Stimulated activated CD8-positive, alpha-beta memory T cell treated with anti-CD3 and anti-CD28 coated beads, Interleukin-7, amount 100 ng/mL, for 1 hour (primary cell): ENCODE measurements around the gene NT5DC4.
"Not testable (repeated sequence)": the region's sequence is repeated elsewhere in the genome, so short reads cannot be mapped to it uniquely, and the experiment has no call there.

Experiments used
- DNase-seq, 2 donors: peaks; one replicate each; pipeline ENCODE4 v3.0.0-alpha.2; 2020; ENCODE audit warnings: low read depth in 2 of 2

NT5DC4 gene

DNA sequence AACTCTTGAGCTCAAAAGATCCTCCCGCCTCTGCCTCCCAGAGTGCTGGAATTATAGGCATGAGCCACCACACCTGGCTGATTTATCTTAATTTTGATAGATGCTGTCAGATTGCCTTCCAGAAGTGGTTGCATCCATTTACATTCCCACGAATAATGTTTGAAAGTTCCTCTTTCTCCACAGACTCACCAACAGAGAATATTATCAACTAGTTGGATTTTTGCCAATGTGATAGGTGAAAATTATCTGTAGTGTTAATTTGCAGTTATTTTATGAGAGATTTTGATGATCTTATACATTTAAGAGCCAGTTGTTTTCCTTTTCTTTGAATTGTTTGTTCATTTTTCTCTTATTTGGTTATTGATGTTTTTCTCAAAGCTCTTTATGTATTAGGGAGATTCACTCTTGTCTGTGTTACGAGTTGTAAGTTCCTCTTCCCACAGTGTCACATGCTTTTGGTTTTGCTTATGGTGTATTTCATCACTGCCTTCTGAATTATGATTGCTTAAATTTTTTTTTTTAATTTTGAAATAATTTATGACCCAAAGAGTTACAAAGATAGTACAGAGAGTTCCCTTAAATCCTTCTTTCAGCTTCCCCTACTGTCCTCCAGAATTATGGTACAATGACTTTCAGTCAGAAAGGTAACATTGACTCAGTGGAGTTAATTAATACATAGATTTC is 20.7 kb upstream of the NT5DC4 start:
- no peak for DNase-seq

DNA sequence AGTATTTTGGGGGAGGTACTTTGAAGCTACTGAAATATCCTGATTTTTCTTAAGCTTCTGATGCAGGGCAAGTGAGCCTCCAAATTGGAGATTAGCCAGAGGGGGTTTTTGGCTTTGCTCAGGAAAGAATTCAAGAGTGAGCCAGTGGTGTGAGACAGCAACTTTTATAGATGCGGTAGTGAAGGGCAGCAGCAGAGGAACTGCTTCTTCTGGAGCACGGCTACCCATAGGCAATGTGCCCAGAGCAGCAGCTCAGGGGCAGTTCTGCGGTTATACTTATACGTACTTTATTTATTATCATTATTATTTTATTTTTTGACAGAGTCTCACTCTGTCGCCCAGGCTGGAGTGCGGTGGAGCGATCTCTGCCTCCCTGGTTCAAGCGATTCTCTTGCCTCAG is 19.8 kb upstream of the NT5DC4 start:
- no peak for DNase-seq

DNA sequence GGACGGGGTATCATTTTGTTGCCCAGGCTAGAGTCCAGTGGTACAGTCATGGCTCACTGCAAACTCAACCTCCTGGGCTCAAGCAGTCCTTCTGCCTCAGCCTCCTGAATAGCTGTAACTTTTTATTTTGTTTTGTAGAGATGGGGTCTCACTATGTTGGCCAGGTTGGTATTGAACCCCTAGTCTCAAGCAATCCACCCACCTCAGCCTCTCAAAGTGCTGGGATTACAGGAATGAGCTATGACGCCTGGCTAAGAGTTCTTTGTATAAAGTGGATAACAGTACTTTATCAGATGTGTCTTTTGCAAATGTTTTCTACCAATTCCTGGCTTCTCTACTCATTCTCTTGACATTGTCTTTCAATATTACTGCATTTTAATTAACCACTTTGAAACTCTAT is 17.1 kb upstream of the NT5DC4 start:
- DNase-seq, result no peak

DNA sequence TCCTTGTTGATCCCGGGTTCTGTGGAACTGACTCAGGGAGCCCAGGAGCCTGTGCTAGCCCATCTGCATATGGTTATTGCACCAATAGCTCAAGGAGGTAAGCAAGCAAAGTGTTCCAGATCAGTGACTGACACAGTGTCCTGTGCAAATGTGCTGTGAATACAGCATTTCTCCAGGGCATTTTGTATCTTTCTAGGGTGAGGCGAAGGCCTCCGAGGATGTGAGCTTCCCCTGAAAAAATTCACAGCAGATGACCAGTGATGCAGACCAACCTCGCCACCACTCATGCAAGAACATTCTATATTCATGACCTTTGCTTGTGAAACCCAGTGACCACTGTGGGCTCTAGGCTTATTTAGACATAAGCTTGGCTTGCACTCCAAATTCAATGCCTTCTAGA is 15.2 kb upstream of the NT5DC4 start:
- no peak for DNase-seq

DNA sequence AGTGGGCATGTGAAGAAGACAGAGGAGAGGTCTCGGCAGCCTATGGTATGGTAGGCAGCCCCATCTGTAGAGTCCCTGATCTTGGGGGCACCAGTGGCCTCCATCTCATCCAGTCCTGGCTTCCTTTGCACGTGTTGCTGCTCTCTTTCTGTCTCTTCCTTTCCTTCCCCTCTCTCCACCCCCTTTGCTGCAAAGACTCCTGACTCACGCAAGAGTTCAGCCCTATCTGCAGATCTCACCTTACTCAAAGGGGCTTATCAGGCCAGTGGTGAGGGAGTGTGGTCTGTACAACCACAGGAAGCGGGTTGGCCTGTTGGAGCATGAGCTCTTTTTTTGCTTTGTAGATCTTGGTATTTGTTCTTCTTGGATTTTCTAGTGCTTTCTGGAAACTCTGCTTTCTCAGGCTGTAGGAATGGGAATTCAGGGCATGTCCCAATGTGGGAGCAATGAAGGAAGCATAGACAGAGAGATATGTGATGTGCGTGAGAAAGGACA is 14.6 kb upstream of the NT5DC4 start:
- DNase-seq, result peak in 1 of 2 donors; percentile 14

DNA sequence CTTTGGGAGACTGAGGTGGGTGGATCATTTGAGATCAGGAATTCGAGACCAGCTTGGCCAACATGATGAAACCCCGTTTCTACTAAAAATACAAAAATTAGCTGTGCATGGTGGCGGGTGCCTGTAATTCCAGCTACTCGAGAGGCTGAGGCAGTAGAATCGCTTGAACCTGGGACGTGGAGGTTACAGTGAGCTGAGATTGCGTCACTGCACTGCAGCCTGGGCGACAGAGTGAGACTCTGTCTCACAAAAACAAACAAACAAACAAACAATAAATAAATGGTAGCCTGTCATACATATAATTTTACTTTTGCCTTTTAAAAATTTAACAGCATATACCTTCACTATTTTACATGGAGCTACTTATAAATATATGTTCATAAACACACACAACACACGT is 13.9 kb upstream of the NT5DC4 start:
- DNase-seq, result not testable (repeated sequence)

DNA sequence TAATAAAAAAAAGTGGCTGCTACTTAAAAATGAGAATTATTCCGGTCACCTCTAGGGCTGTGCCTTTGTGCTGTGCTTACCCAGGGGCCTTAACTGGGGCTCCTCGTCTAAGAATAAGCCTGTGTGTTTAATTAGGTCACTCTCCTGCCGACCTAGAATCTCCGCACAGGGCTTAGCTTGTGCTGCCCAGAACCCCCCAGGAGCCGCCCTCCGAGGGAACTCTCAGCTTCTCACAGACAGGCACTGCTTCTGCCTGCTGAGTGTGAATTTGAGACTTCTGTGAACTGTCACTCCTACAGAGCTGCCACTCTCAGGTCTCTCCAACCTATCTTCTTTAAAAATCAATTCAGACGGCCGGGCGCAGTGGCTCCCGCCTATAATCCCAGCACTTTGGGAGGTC is 11.9 kb upstream of the NT5DC4 start:
- DNase-seq, result no peak

DNA sequence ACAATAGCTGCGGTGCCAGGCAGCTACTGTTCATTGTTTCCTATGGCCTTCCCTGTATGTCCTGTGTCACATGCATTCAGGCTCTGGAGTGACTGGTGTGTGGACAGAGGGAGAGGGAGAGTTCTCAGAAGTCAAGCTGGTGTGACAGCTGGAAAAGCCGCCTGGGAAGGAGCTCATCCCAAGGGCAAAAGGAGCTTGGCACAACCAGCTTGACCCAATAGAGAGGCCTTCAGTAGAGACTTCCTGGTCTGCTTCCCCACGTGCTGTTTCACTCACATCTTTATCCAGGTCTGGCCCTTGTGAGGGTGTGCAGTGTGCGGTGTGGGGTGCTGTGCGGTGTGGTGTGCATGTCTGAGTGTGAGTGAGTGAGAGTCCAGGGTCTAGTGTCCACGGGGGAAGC is 11.1 kb upstream of the NT5DC4 start:
- no peak for DNase-seq

DNA sequence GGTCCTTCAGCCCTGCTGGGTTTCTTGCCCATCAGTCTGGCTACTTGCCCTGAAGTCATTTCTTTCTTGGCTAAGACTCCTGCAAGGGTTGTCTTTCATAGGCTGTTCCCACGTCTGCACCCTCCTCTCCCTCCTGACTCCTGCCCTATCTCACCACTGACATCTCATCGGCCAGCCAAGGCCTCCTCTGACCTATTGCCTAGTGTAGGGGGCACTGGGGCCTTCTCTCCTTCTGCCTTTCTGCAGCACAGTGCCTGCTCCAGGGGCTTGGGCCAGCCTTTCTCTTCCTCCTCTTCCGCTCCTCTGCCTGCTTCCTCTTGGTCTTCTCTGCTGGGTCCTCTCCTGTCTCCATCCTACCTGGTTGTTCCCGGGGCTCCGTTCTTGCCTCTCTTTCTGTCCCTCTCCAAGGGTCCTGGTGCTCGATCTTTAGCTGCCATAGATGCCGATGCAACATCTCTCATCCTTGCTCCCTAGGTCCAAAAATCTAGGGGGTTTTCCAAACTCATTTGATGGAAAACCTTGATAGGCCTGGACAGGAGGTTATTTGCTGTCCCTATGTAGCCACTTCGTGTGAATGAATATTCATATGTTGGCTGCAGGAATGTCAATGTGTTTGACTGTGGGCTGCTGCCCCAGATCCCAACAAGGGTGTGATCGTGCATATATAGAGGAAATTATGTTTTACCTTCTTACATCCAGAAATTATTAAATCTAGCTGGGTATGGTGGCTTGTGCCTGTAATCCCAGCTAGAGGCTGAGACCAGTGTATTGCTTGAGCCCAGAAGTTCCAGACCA is 9.7 kb upstream of the NT5DC4 start:
- no peak for DNase-seq

DNA sequence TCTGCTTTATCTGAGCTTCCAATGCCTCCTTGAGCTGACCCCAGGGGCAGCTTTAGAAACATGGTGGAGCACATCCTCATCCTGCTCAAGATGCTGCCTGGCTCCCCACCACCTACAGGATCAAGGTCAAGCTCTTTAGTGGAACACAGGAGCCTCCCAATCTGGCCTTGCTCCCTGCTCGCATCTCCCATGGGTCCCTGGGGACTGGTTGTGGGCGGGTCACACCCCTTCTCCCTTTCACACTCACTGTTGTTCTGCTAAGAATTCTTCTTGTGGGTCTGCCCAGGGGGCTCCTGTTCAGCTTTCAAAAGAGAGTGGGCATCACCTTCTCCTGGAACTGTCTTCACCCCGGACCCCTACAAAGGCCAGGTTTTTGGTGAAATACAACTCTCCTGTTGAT is 8.4 kb upstream of the NT5DC4 start:
- DNase-seq, result no peak

DNA sequence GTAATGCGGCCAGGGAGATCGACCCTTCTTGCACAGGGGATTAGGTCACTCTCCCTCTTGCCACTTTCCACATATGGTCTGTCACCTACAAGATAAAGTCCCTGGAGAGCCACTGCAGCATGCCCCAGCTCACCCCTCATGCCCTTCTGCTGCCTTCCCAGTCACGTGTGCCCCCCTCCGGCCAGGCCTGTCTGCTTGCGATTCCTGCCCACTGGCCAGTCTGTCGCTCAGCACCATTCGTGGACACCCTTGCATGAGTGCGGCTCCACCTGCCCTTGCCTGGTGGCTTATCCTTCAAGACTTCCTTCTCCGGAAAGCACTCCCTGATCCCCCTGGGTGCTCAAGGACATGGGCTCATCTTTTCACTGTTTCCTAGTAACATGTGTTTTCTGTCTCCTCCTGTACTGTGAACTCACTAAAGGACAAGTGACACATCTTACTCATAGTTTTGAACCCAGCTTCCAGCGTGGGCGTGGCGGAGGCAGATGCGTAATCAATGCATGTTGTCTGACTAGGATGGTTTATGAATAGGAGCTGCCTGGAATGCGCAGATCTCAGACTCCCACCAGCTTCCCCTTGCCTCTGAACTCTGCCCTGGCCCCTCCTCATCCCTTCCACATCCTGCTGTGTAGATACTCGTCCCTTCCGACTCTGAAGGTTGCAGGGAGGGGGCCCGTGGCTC is 7.8 kb upstream of the NT5DC4 start:
- DNase-seq, result no peak

DNA sequence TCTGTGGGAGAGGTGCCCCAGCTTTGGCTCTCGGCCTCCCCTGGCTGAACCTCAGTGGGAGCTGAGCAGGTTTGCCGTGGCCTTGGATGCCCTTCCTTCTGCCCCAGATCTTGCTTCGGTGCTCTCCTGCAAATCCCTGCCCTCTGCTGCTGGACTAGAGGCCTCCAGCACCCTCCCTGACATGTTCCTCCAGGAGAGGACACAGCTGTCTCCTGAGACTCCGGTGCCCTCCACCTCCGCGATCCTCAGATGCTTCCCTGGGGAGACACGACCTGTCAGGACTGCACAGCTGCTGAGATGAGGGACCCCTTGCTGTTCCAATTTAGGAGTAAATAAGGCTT is 7.3 kb upstream of the NT5DC4 start:
- DNase-seq, result no peak

DNA sequence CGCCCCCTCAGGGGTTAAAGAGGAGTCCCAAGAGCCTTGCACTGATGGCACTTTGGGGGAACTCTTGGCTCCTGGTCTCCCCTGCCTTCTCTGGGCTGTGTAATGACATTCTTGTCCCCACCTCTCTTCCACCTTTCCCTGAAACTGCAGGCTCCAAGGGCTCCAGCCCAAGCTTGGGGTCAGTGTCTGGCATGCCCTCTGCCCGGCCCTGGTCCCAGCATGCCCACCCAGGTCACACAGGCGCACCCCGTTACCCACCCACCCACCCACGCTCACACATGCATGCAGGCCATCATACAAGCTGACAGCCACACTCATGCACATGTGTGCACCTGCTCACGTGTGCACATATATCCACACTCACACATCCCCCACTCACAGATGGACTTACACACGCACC is 6.9 kb upstream of the NT5DC4 start:
- DNase-seq, result no peak

DNA sequence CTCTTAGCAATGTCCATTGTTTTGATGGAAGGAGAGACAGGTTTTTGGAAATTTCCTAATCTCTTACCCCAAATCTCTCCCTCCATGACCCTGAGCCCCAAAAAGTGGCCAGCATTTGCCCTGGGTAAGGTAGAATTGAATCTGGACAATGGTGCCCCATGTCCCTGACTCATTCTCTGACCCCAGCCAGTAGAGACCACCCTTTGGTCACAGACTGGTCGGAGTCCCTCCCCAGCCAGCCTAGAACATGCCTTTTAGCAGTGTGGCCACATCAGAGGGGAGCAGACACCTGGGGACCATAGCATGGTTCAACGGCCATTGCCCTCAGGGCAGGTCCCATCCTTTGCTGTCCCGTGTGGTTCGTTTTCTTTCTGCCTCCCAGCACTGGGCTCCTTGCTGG is 6.5 kb upstream of the NT5DC4 start:
- no peak for DNase-seq

DNA sequence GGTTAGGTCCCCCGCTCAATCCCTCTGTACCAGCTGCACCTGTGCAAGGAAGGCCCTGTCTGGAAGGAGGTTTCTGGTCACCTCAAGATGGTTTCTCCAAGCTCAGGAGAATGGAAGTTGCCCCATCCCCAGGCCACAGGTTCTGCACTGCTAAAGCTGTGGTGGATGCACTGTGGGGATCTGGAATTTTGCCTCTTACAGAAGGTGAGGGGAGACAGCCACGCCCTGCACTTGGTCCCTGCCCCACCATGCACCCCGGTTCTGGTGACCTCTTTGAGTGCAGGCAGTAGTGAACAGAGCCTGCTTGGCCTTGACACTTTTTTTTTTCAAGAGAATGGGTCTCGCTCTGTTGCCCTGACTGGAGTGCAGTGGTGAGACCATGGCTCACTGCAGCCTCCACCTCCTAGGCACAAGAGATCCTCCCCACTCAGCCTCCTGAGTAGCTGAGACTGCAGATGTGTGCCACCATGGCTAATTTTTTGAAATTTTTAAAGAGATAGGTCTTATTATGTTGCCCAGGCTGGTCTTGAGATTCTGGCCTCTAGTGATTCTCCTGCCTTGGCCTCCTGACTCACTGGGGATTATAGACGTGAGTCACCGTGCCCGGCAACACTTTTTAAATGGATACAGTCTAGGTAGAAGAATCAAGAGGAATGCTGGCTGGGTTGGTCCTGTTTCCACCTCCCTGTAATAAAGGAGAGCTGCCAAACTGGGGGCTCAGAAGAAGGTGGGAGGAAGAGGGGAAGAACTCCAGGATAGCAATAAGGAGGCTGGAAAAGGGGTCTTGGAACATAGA is 5.8 kb upstream of the NT5DC4 start:
- DNase-seq, result no peak

DNA sequence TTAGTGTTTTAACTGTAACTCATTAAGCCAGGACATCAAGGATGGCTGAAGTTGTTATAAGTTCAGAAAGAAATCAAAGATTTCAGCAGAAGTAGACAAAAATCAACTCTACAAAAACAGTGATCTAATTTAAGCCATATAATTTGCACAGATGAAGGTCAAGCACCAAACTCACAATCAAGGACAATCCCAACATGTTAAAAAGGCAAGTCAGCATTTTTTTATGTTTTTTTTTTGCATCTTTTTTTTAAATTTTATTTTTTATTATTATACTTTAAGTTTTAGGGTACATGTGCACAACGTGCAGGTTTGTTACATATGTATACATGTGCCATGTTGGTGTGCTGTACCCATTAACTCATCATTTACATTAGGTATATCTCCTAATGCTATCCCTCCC is 4.7 kb upstream of the NT5DC4 start:
- not testable (repeated sequence) for DNase-seq

DNA sequence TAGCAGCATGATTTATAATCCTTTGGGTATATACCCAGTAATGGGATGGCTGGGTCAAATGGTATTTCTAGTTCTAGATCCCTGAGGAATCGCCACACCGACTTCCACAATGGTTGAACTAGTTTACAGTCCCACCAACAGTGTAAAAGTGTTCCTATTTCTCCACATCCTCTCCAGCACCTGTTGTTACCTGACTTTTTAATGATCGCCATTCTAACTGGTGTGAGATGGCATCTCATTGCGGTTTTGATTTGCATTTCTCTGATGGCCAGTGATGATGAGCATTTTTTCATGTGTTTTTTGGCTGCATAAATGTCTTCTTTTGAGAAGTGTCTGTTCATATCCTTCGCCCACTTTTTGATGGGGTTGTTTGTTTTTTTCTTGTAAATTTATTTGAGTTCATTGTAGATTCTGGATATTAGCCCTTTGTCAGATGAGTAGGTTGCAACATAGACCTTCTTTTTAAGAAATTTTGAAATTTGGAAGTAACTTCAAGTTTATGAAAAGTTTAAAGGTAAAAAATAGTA is 3.9 kb upstream of the NT5DC4 start:
- DNase-seq, result not testable (repeated sequence)

DNA sequence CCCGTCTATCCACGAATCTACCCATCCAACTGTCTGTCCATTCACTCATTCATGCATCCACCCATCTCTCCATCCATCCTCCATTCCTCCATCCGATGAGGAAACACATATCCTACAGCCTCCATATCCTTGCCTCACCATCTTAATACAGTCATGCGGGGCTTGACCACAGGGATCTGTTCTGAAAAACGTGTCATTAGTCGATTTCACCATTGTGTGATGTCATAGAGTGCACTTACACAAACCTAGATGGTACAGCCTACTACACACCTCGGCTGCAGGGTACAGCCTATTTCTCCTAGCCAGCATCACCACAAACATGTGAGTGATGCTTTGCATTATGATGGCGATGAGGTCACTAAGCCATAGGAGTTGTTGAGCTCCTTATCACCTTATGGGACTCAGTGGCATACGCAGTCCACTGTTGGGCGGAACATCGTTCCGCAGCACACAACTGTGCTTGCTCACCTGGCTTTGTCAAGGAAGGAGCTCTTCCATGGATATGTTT is 1.9 kb upstream of the NT5DC4 start:
- DNase-seq, result no peak

DNA sequence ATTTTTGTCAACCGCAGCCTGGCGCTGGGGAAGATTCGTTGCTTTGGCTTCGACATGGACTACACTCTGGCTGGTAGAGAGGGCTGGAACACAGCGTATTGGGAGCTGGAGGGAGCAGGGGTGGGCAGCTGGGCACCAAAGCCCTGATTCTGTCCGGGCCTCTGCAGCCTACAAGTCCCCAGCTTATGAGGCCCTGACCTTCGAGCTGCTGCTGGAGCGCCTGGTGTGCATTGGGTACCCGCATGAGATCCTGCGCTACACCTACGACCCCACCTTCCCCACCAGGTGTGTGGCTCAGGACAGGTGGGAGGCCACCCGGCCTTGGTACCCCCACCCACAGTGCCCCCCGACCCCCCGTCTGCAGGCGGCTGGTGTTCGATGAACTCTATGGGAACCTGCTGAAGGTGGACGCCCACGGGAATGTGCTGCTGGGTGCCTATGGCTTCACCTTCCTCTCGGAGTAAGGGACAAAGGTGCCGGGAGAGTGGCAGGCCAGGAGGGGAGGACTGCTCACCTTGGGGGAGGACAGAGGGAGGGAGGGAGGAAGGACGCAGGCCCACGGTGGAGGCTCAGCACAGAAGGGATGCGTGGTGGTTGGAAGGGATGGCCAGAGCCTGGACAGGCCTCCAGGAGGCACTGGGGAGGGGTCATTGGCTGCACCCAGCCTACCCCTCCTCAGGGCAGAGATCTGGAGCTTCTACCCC is 1.2 kb downstream of the NT5DC4 start:
- DNase-seq, result no peak

DNA sequence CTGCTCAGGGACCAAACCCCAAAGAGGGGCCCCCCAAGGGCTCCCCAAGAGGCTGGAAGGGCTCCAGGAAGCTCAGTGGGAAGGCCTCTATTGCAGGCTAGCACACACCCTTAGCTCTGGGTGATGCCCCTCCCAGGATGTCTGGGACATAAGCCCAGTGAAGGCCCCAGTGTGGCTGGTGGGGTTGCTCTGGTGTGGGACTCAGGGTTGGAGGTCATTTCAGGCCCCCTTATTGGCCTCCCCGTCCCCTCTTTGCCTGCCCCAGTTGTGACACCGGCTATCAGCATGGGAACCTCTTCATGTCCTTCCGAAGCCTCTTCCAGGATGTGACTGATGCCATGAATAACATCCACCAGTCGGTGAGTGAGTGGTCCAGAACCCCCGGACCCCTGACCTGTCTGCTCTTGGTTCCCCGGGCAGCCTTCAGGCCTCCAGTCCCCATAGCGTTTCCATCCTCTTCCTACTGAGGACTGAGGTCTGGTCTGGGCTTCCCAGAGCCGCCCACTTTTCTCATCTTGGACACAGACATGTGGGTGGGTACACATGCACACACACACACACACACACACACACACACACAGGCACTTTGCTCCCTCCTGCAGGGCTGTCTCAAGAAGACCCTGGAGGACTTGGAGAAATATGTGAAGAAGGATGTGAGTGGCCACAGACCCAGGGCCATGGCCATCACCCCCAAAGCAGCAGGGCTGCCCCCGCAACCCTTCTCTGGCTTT is 2.2 kb downstream of the NT5DC4 start:
- DNase-seq, result no peak
